GM12891 (cell line): ENCODE measurements around the gene NFATC1.

Source experiments
- POLR2A ChIP-seq: IDR thresholded peaks from 2 replicates; pipeline ENCODE4 v1.6.1; 2011; ENCODE audit warnings: low read depth, low read length, control low read depth
- POLR2AphosphoS5 ChIP-seq: IDR thresholded peaks from 2 replicates; pipeline ENCODE4 v1.6.1; 2011; ENCODE audit warnings: low read depth, low read length, control low read depth
- POU2F2 ChIP-seq: IDR thresholded peaks from 2 replicates; pipeline ENCODE4 v1.6.1; 2011; ENCODE audit warnings: low read depth, mild to moderate bottlenecking, control low read depth, low read length, moderate library complexity
- SPI1 ChIP-seq: IDR thresholded peaks from 2 replicates; pipeline ENCODE4 v1.6.1; 2011; ENCODE audit warnings: low read depth, low read length, control low read depth
- TAF1 ChIP-seq: IDR thresholded peaks from 2 replicates; pipeline ENCODE4 v1.6.1; 2011; ENCODE audit warnings: low read depth, low read length, control low read depth

DNA sequence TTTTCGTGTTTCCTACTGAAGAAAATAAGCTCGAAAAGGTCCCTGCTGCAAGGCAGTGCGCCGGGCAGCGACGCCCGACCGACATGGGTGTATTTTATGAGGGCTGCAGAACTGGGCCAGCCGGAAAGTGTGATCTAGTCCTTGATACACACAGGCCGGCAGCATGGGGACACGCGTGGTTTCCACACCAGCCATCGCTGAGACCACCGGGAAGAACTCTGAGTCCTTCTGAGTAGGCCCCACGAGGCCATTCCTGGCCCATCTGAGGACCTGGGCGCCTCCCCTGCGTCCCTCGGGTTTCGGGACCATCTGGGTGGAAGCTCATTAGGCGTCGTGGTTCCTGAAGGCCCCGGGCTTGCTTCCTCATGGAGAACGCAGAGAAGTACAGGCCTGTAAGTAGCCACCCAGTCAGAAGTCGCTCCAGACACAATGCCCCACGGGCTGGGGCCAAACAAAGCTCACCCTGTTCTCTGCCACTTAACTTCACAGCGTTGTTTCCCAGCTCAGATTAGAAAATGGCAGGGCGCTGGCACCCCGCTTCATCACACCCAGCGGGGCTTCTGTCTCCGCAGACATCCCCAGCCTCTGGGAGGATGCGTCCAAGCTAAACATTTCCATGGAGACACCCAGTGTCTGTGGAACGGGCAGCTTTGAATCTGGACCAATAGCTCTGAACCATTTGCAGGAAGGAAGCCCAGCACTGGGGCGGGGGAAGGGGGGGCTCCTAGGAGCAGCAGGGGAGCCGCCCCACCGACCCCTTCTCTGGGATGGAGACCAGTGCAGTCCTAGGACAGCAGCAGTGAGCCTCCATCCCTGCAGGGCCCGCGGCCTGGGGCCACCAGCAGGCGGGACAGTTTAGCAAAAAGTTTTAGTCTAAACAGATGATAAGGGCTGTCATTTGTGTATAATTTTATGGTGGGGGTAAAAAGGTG is 2.4 kb downstream of the NFATC1 start:
- TF ChIP-seq POLR2AphosphoS5 (no peak), POU2F2 (no peak), TAF1 (no peak), POLR2A (no peak), SPI1 (no peak)
